Measurements from ENCODE around the gene TGFBR3. TPM values are rescaled to one million over a fixed set of nuclear protein-coding genes. Genes with fewer than 3 reads are reported as not detected.

TGFBR3 gene
- total and polyA plus RNA-seq, 2 of the 4 experiments (the other 2 are of a cell fraction): 3.0 to 11.3 TPM

GRCh38 chr1:91793189-91793588, 92.8 kb downstream of the TGFBR3 start:
- ChIA-PET CTCF (no interaction called here), POLR2A (ENCODE audit: unreplicated experiment) (no interaction called here)
- Histone ChIP-seq H4K20me1 (ENCODE audit: insufficient read depth, low read length) (no peaks in the 10 kb centered on the region), H2BK120ac (ENCODE audit: low read depth, low read length) (no peak overlapping the region), H3K27me3 (ENCODE audit: control insufficient read depth, insufficient read depth, low read length) (peaks cover 4% of the 10 kb centered on the region; the same call in 1 of the 2 replicates), H4K91ac (ENCODE audit: insufficient read depth, low read depth, low read length) (no peak overlapping the region), H3K36me3 (ENCODE audit: control insufficient read depth, insufficient read depth, low read length) (peaks cover 3% of the 10 kb centered on the region; the same call in 1 of the 2 replicates), H2BK15ac (ENCODE audit: low read depth, low read length) (no peak overlapping the region), H2AK9ac (replicated peaks; ENCODE audit: low read depth, low read length, poor library complexity) (no peak overlapping the region), H3K4ac (ENCODE audit: low read depth, low read length) (no peak overlapping the region), H2AK5ac (ENCODE audit: low read depth, low read length) (no peak overlapping the region), H3K18ac (ENCODE audit: low read depth, low read length) (no peak overlapping the region), H3K4me2 (ENCODE audit: low read depth, low read length) (no peak overlapping the region), H3K4me3 (ENCODE audit: insufficient read depth, low read depth, low read length) (no peak overlapping the region), H2AFZ (replicated peaks; ENCODE audit: low read length, poor library complexity) (no peak overlapping the region), H3K9ac (ENCODE audit: low read depth, low read length) (no peak overlapping the region), H2BK5ac (ENCODE audit: low read depth, low read length, poor library complexity, severe bottlenecking) (no peak overlapping the region), H3K4me1 (ENCODE audit: control insufficient read depth, insufficient read depth, low read length) (peaks cover 15% of the 10 kb centered on the region), H3K9me3 (ENCODE audit: control insufficient read depth, insufficient read depth, low read length) (no peaks in the 10 kb centered on the region), H3K14ac (replicated peaks; ENCODE audit: low read depth, low read length) (no peak overlapping the region), H3K56ac (ENCODE audit: extremely low read depth, insufficient read depth, low read length) (no peak overlapping the region), H3K27ac (ENCODE audit: insufficient read depth, low read length) (no peak overlapping the region), H3K79me1 (ENCODE audit: low read depth in 1 of 2, low read length in 2 of 2) (0 out of 4 replicates have a peak, but pooled peaks cover 0 to 5% of the 10 kb centered on the region in 2 experiments), H4K8ac (ENCODE audit: low read depth in 2 of 2, low read length in 2 of 2) (no peak overlapping the region), H4K5ac (ENCODE audit: low read depth, low read length) (no peak overlapping the region), H2BK20ac (ENCODE audit: low read depth, low read length) (no peak overlapping the region), H3K23ac (ENCODE audit: low read depth, low read length) (no peak overlapping the region), H3K9me1 (ENCODE audit: insufficient read depth, low read length) (no peaks in the 10 kb centered on the region; the same call in none of the 2 replicates)
- intact Hi-C loops (cut with micrococcal nuclease): no loop called here
- no CpG with 5 or more reads among the region's 5 CpGs for WGBS, 2 experiments (ENCODE audit: extremely low coverage in 2 of 2, insufficient read length in 1 of 2)
- DNase-seq: no peak
- in situ Hi-C loops (cut with MboI; ENCODE audit: low sequenced_read_pairs): no loop called here
- TF ChIP-seq NFE2L2 (IDR thresholded peaks at IDR 0.05; ENCODE audit: low read depth, low read length): no peak
- no peak for TF ChIP-seq POLR2A (IDR thresholded peaks at IDR 0.05; ENCODE audit: low read depth, low read length)
- TF ChIP-seq RFX5 (IDR thresholded peaks at IDR 0.05; ENCODE audit: low read depth, low read length): no peak
- no peak for TF ChIP-seq USF2 (IDR thresholded peaks at IDR 0.05; ENCODE audit: low read depth, low read length)
- no peak for TF ChIP-seq BHLHE40 (IDR thresholded peaks at IDR 0.05; ENCODE audit: low read depth, low read length)
- TF ChIP-seq MAZ (IDR thresholded peaks at IDR 0.05; ENCODE audit: borderline replicate concordance, low read depth, low read length): no peak
- TF ChIP-seq MXI1 (IDR thresholded peaks at IDR 0.05; ENCODE audit: borderline replicate concordance, low read depth, low read length): no peak
- no peak for TF ChIP-seq CTCF (conservative IDR thresholded peaks at IDR 0.05; ENCODE audit: low read depth, low read length)
- TF ChIP-seq FOS (IDR thresholded peaks at IDR 0.05; ENCODE audit: low read depth, low read length): no peak
- no peak for TF ChIP-seq MAFK (IDR thresholded peaks at IDR 0.05; ENCODE audit: low read depth, low read length)
- no peak for TF ChIP-seq SMC3 (IDR thresholded peaks at IDR 0.05; ENCODE audit: low read depth, low read length)
- TF ChIP-seq ELK1 (IDR thresholded peaks at IDR 0.05; ENCODE audit: borderline replicate concordance, low read depth, low read length): no peak
- no peak for TF ChIP-seq CHD1 (IDR thresholded peaks at IDR 0.05; ENCODE audit: low read depth, low read length)
- no peak for TF ChIP-seq RCOR1 (IDR thresholded peaks at IDR 0.05; ENCODE audit: insufficient replicate concordance, low read length)
- no peak for TF ChIP-seq CEBPB (IDR thresholded peaks at IDR 0.05; ENCODE audit: low read depth, low read length)
- TF ChIP-seq RAD21 (IDR thresholded peaks at IDR 0.05; ENCODE audit: low read length): no peak
- no peak for ATAC-seq (ENCODE audit: low read depth)
- BruUV-seq (replicated peaks): no TSS peak
- dilution Hi-C loops (cut with HindIII; ENCODE audit: low sequenced_read_pairs, unreplicated experiment): no loop called here
